B cell (primary cell): ENCODE data around the gene MTHFD1.

Experiments used
- EZH2 ChIP-seq: IDR thresholded peaks from 2 replicates; pipeline ENCODE4 v1.6.1; 2012; ENCODE audit warnings: borderline replicate concordance, low read depth, mild to moderate bottlenecking, moderate library complexity, low read length; ENCODE audit not compliant: insufficient read depth, poor library complexity, severe bottlenecking
- TF ChIP-seq, protein P1 (sequence below): fragments of 200-600 bp; IDR thresholded peaks from one replicate; pipeline ENCODE4 v1.8.0; 2022; ENCODE audit warnings: antibody characterized with exemption, mild to moderate bottlenecking

DNA sequence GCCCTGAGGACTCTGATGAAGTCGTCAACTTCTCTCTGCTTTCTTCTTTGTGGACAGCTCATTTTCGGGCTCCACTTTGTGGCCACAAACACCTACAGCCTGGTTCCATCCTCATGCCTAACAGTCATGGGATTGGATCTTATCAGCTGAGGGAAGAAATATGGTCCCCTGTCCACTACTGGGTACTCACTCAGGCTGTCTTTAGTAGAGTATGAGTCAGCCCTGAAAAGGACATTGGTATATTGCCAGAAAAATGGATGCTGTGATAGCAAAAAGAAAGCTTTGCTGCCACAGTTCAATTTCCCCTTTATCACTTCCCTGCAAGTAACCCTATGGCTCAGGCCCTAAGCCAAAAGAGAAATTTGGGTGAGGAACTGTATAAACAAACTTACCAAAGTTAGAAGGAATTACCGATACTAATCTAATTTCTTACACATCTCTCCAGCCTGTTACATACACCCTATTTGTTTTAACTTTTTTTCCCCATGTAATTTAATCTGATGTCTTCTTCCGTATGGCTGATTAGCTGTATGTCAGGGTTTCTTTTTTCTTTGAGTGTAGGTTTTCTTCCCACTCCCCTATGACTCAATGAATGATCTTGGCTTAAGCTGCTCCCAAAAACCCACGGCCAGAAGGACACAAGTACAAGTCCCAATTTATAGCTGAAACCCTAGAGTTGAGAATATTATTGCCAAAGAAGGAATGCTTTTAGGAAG lies 29.1 kb downstream of the MTHFD1 start:
- TF ChIP-seq, protein P1, sequence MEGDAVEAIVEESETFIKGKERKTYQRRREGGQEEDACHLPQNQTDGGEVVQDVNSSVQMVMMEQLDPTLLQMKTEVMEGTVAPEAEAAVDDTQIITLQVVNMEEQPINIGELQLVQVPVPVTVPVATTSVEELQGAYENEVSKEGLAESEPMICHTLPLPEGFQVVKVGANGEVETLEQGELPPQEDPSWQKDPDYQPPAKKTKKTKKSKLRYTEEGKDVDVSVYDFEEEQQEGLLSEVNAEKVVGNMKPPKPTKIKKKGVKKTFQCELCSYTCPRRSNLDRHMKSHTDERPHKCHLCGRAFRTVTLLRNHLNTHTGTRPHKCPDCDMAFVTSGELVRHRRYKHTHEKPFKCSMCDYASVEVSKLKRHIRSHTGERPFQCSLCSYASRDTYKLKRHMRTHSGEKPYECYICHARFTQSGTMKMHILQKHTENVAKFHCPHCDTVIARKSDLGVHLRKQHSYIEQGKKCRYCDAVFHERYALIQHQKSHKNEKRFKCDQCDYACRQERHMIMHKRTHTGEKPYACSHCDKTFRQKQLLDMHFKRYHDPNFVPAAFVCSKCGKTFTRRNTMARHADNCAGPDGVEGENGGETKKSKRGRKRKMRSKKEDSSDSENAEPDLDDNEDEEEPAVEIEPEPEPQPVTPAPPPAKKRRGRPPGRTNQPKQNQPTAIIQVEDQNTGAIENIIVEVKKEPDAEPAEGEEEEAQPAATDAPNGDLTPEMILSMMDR = no peak
- no peak for TF ChIP-seq EZH2
